ENCODE measurements around the gene ZFP36L2. TPM values are rescaled to one million over a fixed set of nuclear protein-coding genes. Genes with fewer than 3 reads are reported as not detected.

ZFP36L2 gene
- total and polyA plus RNA-seq, 2 donors (not counting 1 experiment from before 2014, with no cell fraction given): 94.9 to 482 TPM

DNA sequence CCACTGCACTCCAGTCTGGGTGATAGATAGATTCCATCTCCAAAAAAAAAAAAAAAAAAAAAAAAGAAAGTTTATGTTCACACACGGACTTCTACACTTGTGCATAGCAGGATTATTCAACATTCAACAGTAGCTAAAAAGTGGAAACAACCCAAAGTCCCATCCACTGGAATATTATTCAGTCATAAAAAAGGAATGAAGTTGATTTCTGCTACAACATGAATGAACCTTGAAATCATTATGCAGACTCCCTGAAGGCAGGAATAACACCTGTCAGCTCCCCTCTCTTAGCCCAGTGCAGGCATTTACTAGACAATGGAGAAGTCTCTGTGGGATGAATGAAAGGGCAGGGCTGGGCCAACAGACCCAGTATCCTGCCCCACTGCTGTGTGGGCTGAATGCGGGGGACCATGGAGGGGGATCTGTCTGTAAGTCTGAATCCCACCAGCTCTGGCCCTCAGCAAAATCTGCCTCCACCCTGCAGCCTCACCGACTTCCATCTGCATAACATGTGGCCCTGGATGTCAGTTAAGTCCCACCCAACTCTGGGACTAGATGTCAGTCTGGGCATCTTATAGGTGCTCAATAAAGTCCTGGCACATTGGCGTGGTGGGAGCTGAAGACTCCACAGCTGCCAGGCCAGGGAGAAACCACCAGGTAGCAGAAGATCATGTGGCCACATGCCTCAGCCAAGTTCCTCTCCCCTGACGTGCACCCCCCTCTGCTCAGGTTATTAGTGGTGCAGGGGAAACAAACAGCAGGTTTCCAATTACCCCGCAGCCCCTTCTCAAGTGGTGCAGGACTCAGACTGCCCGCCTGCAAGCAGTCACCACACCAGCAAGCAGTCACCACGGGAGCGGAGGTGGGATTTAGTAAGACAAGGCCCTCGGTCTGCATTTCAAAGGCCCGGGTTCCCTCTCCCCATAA lies 8.9 kb downstream of the ZFP36L2 start:
- H3K27me3 ChIP-seq (replicated peaks in 1 of 4; ENCODE audit: control extremely low read depth in 1 of 4, control insufficient read depth in 3 of 4, insufficient read depth in 4 of 4, low read length in 3 of 4): no peaks in the 10 kb centered on the region
- DNase-seq (peak; percentile 57), ATAC-seq (ENCODE audit: low read depth) (no peak)
- H3K36me3 ChIP-seq (replicated peaks in 1 of 2; ENCODE audit: control extremely low read depth in 1 of 2, control insufficient read depth in 1 of 2, extremely low read depth in 1 of 2, insufficient read depth in 2 of 2, low read length in 1 of 2): peaks cover 0 to 9% of the 10 kb centered on the region in 2 experiments
- Mint-ChIP-seq H3K4me1 (peaks cover 63% of the 10 kb centered on the region), H3K27ac (peak overlapping the region; percentile 94), H3K9me3 (ENCODE audit: insufficient read depth) (no peaks in the 10 kb centered on the region), H3K27me3 (no peaks in the 10 kb centered on the region), H3K4me3 (peak overlapping the region; percentile 74)
- peak overlapping the region; percentile 85 for H3K4me2 ChIP-seq (replicated peaks; ENCODE audit: low read depth, low read length, poor library complexity, severe bottlenecking)
- TF ChIP-seq EZH2 (IDR thresholded peaks at IDR 0.05; ENCODE audit: borderline replicate concordance, insufficient read depth, low read depth, low read length, poor library complexity, severe bottlenecking) (no peak), CTCF (IDR thresholded peaks at IDR 0.05) (no peak)
- H2AFZ ChIP-seq (ENCODE audit: insufficient read depth, low read depth, low read length, poor library complexity, severe bottlenecking): peak overlapping the region; percentile 2
- peak overlapping the region; percentile 86 for H3K9ac ChIP-seq (ENCODE audit: low read length)
- intact Hi-C loops (cut with micrococcal nuclease): loop anchor here (1.0 kb wide), 1 partner anchor 22 kb away; no protein-coding TSS in a partner anchor
- peak overlapping the region in 2 of 5 experiments; percentile 82 to 92 for H3K4me3 ChIP-seq (ENCODE audit: control extremely low read depth in 1 of 5, extremely low read depth in 1 of 5, insufficient read depth in 1 of 5, low read depth in 2 of 5, low read length in 4 of 5)
- H3K4me1 ChIP-seq (ENCODE audit: control insufficient read depth in 2 of 2, insufficient read depth in 2 of 2, low read length in 2 of 2): peaks cover 57 to 70% of the 10 kb centered on the region in 2 donors
- peak overlapping the region; percentile 87 to 90 for H3K27ac ChIP-seq (ENCODE audit: low read length in 2 of 2)
- CTCF ChIA-PET: interaction anchor here (0.7 to 21.8 kb wide), 12 partner anchors 7 to 269 kb away, joined by 3 to 650 read pairs (median 6); partner anchors contain the start of gene ZFP36L2
- POLR2A ChIA-PET: interaction anchor here (0.6 to 13.4 kb wide), 15 partner anchors 7 to 270 kb away, joined by 3 to 561 read pairs (median 4); partner anchors contain the start of gene ZFP36L2
- H3K79me2 ChIP-seq (ENCODE audit: control insufficient read depth, insufficient read depth, low read length): peaks cover 29% of the 10 kb centered on the region
- peaks cover 0 to 5% (median 0%) of the 10 kb centered on the region in 3 donors for H3K9me3 ChIP-seq (ENCODE audit: control extremely low read depth in 1 of 3, control insufficient read depth in 2 of 3, insufficient read depth in 1 of 3, low read length in 2 of 3)
- no peaks in the 10 kb centered on the region for H4K20me1 ChIP-seq (ENCODE audit: control insufficient read depth, insufficient read depth, low read length, poor library complexity, severe bottlenecking)
- WGBS (ENCODE audit: insufficient coverage): 22% methylated on average over 5 of the region's 11 CpGs
